RPMI7951 (cell line): ENCODE data around the gene RETSAT. TPM values are rescaled to one million over a fixed set of nuclear protein-coding genes. Genes with fewer than 3 reads are reported as not detected.

ENCODE experiments used
- DNase-seq: peaks from one replicate; pipeline ENCODE4 v3.0.0-alpha.2; 2012; ENCODE audit warnings: low read depth
- total RNA-seq: library from RNA; depleted of rRNA; stranded (reverse); fragments of >200 nt; shearing (Covaris generic); gene quantifications from 2 replicates; pipeline ENCODE4 v1.2.3, GENCODE V29; 2014; rRNA removed

RETSAT gene
- total RNA-seq, 1 experiment from 2014 or later: 47.9 TPM

GRCh38 chr2:85308896-85309555, 45.3 kb downstream of the RETSAT start:
- peak; percentile 47 for DNase-seq

- DNase-seq: no peak
Observed at GRCh38 chr2:85308201-85308600, 46.1 kb downstream of the RETSAT start.

GRCh38 chr2:85307527-85307897, 46.8 kb downstream of the RETSAT start:
- DNase-seq: no peak

DNA sequence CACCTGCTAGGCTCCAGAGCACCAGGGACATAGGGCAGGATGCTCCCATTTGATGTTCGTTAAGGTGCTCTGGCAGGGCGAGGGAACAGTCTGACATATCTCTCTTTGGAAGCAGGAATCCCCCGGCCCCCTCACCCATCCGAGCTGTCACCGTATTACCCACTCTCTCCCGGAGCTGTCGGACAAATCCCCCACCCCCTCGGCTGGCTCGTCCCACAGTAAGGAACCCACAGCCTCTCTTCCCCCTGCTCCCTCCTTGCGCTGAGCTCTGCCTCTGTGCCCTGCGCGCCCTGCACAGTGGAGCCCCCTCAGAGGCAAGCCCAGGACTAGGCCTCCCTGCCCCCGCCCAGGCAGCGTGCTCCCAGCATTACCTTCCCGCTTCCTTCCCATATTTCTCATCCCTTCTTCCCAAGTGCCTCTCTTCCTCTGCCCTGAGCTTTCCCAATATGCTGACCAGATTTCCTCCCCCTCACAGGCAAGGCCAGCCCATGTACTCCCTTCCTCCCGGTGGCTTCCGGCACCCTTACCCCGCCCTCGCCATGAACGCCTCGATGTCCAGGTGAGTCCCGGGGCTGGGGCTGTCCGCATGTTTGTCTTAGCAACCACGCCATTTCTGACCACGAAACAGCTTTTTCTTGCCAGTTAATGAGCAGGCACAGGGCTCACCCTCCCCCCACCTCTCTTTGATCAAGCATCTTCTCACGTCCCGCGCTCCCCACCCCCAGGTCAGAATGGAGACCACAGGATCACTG, 50.4 kb downstream of the RETSAT start:
- DNase-seq: no peak

DNA sequence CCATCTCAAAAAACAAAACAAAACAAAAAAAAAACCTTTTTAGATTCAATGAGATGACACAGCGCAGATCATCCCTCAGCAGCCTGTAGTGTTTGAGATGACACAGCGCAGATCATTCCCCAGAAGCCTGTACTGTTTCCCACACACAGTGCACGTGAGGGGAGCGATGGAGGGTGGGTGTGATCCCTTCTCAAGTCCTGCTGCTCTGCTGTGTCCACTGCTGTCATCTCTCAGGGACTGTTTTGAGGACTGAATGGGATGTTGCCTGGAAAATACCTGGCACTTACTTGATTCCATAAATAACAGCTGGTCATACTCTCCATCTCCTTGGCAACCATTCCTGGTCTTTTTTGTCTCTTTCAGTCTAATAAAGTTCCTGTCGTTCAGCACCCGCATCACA, 52.2 kb downstream of the RETSAT start:
- DNase-seq: no peak

Other genes starting within 250 kb of the RETSAT start
- 0.39 TPM in 1 of 2 replicates, not detected in the other for gene TCF7L1, start 221.1 kb downstream of the RETSAT start, total RNA-seq
- gene TGOLN2, start 26.5 kb downstream of the RETSAT start, total RNA-seq: 101 and 112 TPM in 2 replicates
- gene ELMOD3, start 241 bp upstream of the RETSAT start, total RNA-seq: 18.1 and 18.6 TPM in 2 replicates
- 5.2 and 8.5 TPM in 2 replicates for gene CAPG, start 55.8 kb upstream of the RETSAT start, total RNA-seq
- gene SH2D6, start 64.2 kb upstream of the RETSAT start, total RNA-seq: not detected in 2 replicates
- gene MAT2A, start 184.6 kb upstream of the RETSAT start, total RNA-seq: 52.0 and 61.4 TPM in 2 replicates
- gene GGCX, start 207.0 kb upstream of the RETSAT start, total RNA-seq: 52.4 and 59.3 TPM in 2 replicates
- 25.0 and 27.6 TPM in 2 replicates for gene VAMP8, start 223.1 kb upstream of the RETSAT start, total RNA-seq
- gene VAMP5, start 229.9 kb upstream of the RETSAT start, total RNA-seq: 25.7 and 33.6 TPM in 2 replicates
- gene RNF181, start 241.2 kb upstream of the RETSAT start, total RNA-seq: 359 and 388 TPM in 2 replicates
- gene TMEM150A, start 248.2 kb upstream of the RETSAT start, total RNA-seq: 5.5 and 6.2 TPM in 2 replicates